ACC112 (cell line): ENCODE data around the gene PSG1.
"Not testable (repeated sequence)": the region's sequence is repeated elsewhere in the genome, so short reads cannot be mapped to it uniquely, and the experiment has no call there.

ENCODE experiments used
- H2AFZ ChIP-seq: fragments of 200-600 bp; sonication (generic); one replicate; pipeline ENCODE4 v1.6.0; 2017; ENCODE audit warnings: antibody characterized with exemption, low read length; ENCODE audit not compliant: unreplicated experiment
- H3K27ac ChIP-seq: fragments of 200-600 bp; sonication (generic); 2 replicates; pipeline ENCODE4 v1.5.1; 2014; ENCODE audit warnings: low read depth, mild to moderate bottlenecking, antibody characterized with exemption, low read length, moderate library complexity
- H3K27me3 ChIP-seq: fragments of 200-600 bp; sonication (generic); 2 replicates; pipeline ENCODE4 v1.6.1; 2014; ENCODE audit warnings: mild to moderate bottlenecking, antibody characterized with exemption, low read length, moderate library complexity, mixed read lengths; ENCODE audit not compliant: insufficient read depth
- H3K36me3 ChIP-seq: fragments of 200-600 bp; sonication (generic); 2 replicates; pipeline ENCODE4 v1.6.1; 2016; ENCODE audit warnings: mild to moderate bottlenecking, antibody characterized with exemption, low read length, moderate library complexity, mixed read lengths; ENCODE audit not compliant: insufficient read depth
- H3K4me1 ChIP-seq: fragments of 200-600 bp; sonication (generic); one replicate; pipeline ENCODE4 v1.6.1; 2016; ENCODE audit warnings: low read length, mixed read lengths; ENCODE audit not compliant: insufficient read depth, unreplicated experiment, control insufficient read depth
- H3K4me3 ChIP-seq: fragments of 200-600 bp; sonication (generic); 2 replicates; pipeline ENCODE4 v1.5.1; 2014; ENCODE audit warnings: mild to moderate bottlenecking, low read depth, low read length
- H3K79me2 ChIP-seq: fragments of 200-600 bp; sonication (generic); one replicate; pipeline ENCODE4 v1.6.0; 2016; ENCODE audit warnings: low read length; ENCODE audit not compliant: control insufficient read depth, unreplicated experiment, insufficient read depth

The PSG1 gene

DNA sequence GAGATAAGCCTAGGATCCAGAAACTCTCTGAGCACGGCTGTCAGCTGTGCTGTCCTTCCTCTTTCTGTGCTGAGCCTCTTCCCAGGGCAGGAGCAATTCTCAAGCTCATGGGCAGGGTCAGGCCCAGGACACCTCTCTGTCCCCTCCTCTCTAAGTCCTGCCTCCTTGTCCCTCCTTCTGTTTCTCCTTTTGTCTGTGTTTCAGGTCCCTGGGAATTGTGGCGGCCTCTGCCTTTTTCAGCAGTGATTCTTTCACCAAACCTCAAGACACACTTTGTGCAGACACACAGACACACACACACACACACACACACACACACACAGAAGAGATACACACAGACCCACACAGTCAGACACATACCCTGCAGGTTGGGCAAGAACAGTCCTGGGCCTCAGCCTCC is at the start of gene PSG1:
TSS of gene PSG1 (minus strand) at position 101 of the 400 bp plus-strand sequence. CDS start 132 bp downstream, outside the sequence.
- no peak within 1 kb of the TSS for H3K27ac ChIP-seq
- H3K4me1 ChIP-seq, result peaks cover 20% of the 10 kb centered on the region
- H2AFZ ChIP-seq, result no peak within 1 kb of the TSS
- H3K4me3 ChIP-seq, result no peak within 1 kb of the TSS
- no peaks in the 10 kb centered on the region for H3K79me2 ChIP-seq
- no peaks in the 10 kb centered on the region for H3K36me3 ChIP-seq
- H3K27me3 ChIP-seq, result no peaks in the 10 kb centered on the region

DNA sequence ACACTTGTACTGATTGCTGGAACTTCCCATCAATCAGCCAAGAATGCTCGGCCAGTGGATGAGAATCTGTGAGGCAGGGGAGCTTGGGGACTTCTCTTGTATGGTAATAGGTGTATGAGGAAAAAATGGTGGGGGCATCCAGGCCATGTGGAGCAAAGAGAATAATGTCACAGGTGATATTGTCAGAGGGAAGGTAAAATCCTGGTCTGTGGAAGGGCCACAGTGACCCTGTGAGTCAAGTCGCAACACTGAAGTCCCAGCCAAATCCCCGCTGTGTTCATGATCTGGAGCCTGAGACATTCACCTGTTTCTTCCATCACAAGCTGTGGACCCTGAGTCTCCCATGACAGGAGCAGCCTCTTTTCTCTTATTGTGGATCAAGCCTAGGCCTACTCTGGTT is 49.4 kb upstream of the PSG1 start:
- Histone ChIP-seq H2AFZ (no peak overlapping the region), H3K79me2 (no peaks in the 10 kb centered on the region), H3K4me1 (peaks cover 19% of the 10 kb centered on the region), H3K27ac (no peak overlapping the region), H3K4me3 (no peak overlapping the region), H3K36me3 (no peaks in the 10 kb centered on the region), H3K27me3 (no peaks in the 10 kb centered on the region)

DNA sequence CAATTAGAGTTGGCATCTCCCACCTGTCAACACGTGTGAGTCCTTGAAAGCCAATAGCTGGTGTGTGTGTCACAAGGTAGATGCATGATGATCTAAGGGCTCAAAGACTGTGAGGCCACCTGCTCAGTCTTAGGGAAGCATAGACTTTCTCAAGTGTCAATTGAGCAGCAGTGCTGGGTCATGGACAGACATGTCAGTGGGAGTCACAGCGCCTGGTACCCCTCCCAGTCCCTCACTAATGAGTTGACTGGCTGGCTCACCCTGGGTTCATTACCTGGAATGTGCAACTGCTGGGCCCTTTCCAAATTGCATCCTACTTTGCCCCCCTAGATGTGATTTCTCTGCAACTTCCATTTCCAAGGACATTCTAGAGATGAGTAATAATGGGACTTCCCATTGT is 47.3 kb upstream of the PSG1 start:
- no peak overlapping the region for H3K27ac ChIP-seq
- H3K79me2 ChIP-seq, result no peaks in the 10 kb centered on the region
- H3K4me1 ChIP-seq, result peaks cover 2% of the 10 kb centered on the region
- H3K27me3 ChIP-seq, result no peaks in the 10 kb centered on the region
- no peak overlapping the region for H3K4me3 ChIP-seq
- H2AFZ ChIP-seq, result no peak overlapping the region
- H3K36me3 ChIP-seq, result no peaks in the 10 kb centered on the region

DNA sequence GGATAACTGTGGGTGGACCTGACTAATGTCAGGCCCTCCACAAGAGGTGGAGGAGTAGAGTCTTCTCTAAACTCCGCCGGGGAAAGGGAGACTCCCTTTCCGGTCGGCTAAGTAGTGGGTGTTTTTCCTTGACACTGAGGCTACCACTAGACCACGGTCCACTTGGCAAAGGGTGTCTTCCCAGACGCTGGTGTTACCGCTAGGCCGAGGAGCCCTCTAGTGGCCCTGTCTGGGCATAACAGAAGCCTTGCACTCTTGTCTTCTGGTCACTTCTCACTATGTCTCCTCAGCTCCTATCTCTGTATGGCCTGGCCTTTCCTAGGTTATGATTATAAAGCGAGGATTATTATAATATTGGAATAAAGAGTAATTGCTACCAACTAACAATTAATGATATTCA is 43.6 kb upstream of the PSG1 start:
- H3K4me1 ChIP-seq, H3K27me3 ChIP-seq, H3K36me3 ChIP-seq, H3K79me2 ChIP-seq, H2AFZ ChIP-seq, H3K4me3 ChIP-seq, H3K27ac ChIP-seq: not testable (repeated sequence)

DNA sequence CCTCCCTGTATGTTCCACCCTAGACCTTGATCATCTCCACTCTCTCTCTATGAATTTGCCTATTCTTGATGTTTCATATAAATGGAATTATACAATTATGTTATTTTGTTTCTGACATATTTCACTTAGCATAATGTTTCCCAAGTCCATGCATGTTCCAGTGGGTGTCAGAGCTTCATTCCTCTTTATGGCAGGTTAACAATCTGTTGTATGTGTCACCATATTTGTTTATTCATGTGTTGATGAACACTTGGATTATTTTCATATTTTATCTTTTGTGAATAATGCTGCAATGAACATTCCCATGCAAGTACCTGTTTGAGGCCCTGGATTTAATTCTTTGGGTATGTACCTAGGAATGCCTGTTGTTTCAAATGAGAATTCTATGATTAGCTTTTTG is 41.5 kb upstream of the PSG1 start:
- H3K4me3 ChIP-seq, H3K27ac ChIP-seq, H3K4me1 ChIP-seq, H3K79me2 ChIP-seq, H3K36me3 ChIP-seq, H3K27me3 ChIP-seq, H2AFZ ChIP-seq: not testable (repeated sequence)

DNA sequence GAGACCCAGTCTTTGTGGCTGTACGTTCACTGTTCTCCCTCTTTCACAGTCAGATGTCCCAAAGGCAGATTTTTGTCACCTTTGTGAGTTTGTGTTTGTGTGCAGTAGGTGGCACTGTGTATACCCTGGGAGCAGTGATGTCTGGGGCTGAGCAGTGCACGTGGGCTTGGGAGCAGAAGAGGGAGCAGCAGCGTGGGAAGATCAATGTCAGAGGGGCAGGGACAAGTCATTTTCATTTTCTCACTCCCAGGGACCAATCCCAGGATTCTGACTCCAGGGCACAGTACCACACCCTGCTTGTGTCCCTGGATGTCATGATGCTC is 40.2 kb upstream of the PSG1 start:
- Histone ChIP-seq H2AFZ (no peak overlapping the region), H3K27me3 (no peaks in the 10 kb centered on the region), H3K79me2 (no peaks in the 10 kb centered on the region), H3K4me1 (no peaks in the 10 kb centered on the region), H3K36me3 (no peaks in the 10 kb centered on the region), H3K27ac (no peak overlapping the region), H3K4me3 (no peak overlapping the region)

DNA sequence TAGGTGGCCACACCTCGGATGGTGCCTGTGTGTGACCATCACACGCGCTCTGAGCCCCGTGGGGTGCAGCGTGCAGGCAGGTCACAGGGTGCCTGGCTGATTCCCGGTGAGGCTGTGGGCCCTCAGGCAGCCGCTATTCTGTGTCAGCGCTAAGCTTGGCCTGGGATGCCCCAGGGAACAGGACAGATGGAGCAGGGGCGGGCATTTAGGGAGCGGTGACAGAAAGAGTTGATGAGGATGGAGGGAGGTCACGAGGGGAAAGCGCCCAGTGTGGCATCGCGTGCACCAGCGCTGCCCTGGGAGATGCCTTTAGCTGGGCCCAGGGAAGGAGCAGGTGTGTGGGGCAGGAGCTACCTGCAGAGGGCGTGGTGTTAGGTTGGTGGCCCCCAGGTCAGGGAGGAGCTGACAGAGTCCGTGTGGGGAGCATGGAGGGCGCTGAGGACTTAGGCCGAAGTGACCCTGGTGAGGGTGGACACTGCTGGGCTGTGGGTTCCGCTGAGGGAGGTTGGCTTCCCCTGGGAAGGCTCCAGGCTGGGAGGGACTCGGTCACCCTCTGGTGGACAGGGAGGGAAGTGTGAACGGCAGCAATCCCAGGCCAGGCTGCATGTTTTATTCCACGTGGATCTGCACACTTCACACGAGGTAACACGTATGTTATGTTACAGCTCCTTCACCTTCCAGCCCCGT is 39.7 kb upstream of the PSG1 start:
- H3K79me2 ChIP-seq, H3K4me3 ChIP-seq, H3K4me1 ChIP-seq, H3K36me3 ChIP-seq, H2AFZ ChIP-seq, H3K27me3 ChIP-seq, H3K27ac ChIP-seq: not testable (repeated sequence)

DNA sequence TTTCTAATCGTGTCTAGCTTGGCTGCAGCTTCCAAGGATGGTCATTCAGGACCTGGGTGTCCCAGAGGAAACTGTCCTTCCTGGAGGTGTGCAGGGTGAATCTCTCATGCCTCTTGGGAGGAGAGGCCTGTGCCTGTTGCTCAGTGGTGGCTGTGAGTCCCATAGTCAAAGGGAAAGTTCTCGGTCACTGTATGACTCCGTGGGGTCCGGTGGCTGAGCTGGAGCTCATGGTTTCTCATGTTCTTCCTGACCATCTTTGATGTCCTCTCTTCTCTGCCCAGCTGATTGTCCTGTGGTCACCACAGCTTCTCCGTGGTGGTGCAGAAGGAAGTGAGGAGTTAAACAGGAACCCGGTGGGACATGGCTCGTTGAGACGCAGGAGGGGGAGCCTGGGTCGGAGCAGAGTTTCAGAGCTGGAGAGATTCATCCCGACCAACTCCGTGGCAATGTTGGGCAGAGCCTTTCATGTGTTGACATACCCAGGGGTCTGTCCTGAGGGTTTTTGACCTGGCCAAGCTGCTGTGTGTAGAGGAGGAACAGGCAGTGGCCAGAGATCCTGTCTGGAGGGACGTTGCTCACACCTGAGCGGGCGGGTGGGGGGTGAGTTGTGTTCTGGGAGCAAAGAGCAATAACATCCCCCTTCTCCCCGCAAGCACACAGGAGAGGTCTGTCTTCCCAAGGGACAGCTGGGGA is 39.0 kb upstream of the PSG1 start:
- H3K4me3 ChIP-seq, H3K79me2 ChIP-seq, H3K27me3 ChIP-seq, H3K4me1 ChIP-seq, H2AFZ ChIP-seq, H3K36me3 ChIP-seq, H3K27ac ChIP-seq: not testable (repeated sequence)

DNA sequence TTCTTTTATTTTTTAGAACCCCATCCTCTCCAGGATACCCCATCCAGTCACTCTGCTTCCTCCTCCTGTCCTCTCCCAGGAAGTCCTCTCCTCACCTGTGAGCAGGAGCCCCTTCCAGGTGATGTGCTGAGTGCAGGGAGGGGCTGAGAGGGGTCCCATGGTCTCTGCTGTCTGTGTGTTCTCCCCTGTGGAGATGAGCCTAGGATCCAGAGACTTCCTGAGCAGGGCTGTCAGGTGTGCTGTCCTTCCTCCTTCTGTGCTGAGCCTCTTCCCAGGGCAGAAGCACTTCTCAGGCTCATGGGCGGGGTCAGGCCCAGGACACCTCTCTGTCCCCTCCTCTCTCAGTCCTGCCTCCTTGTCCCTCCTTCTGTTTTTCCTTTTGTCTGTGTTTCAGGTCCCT is 38.1 kb upstream of the PSG1 start, which contains the start of gene PSG6:
TSS of gene PSG6 (minus strand) at position 261 of the 400 bp plus-strand sequence. CDS start at position 159, 102 bp downstream.
- H3K79me2 ChIP-seq, H3K36me3 ChIP-seq, H3K4me3 ChIP-seq, H3K27me3 ChIP-seq, H3K4me1 ChIP-seq, H3K27ac ChIP-seq, H2AFZ ChIP-seq: not testable (repeated sequence)

DNA sequence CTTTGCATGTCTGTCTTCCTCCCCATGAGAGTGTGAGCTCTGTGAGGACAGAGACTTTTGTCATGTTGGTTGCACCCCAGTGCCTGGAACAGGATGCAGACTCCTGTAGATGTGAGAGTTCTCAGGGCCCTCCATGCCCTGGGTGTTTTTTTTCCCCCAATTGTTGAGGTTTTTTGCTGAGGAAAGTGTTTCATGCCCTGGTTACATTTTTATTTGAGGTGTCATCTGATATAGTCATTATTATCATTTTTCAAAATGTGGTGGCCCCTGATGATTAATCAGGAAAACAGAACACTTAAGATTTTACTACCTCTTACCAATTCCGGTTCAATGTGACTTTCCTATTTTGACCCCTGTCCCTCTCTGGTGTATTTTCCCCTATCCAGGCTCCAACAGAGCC is 37.4 kb upstream of the PSG1 start:
- H3K36me3 ChIP-seq, H2AFZ ChIP-seq, H3K27ac ChIP-seq, H3K27me3 ChIP-seq, H3K4me1 ChIP-seq, H3K79me2 ChIP-seq, H3K4me3 ChIP-seq: not testable (repeated sequence)

DNA sequence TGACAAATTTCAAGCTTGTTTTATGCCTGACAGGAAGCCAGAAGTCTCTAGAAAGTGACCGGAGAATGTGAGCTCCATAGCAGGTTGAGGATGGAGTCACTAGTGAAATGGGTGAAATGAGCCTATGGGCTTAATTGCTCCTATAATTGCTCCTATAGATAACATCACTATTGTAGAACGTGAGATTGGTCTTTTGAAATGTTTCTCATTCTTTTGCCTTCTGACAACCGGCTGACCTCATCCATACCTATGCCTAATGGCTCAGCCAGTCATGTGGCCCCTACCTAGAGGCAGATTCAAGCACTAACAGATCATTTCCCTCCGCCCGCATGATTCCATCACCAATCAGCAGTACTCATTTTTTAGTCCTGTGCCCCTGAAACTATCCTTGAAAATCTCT is 34.0 kb upstream of the PSG1 start:
- H3K4me3 ChIP-seq, H3K79me2 ChIP-seq, H2AFZ ChIP-seq, H3K4me1 ChIP-seq, H3K36me3 ChIP-seq, H3K27ac ChIP-seq, H3K27me3 ChIP-seq: not testable (repeated sequence)
